HG03378 (cell line): ENCODE results near the gene KCNK5.

Experiments
- ATAC-seq: cut with Tn5 transposase; IDR thresholded peaks from one replicate; pipeline ENCODE4 v1.9.1; 2021; ENCODE audit warnings: mild to moderate bottlenecking, moderate library complexity; ENCODE audit not compliant: unreplicated experiment

KCNK5 gene

GRCh38 chr6:39143238-39143930 lies 85.9 kb downstream of the KCNK5 start:
- no peak for ATAC-seq

- no peak for ATAC-seq
Measured at GRCh38 chr6:39140556-39141167, 88.6 kb downstream of the KCNK5 start.
